HG03135 (cell line): Measurements from ENCODE around the gene DGLUCY.
A peak's percentile ranks its signal among the peaks of the same experiment; 100 is the strongest.
"Not testable (repeated sequence)": the region's sequence is repeated elsewhere in the genome, so short reads cannot be mapped to it uniquely, and the experiment has no call there.

Experiments
- ATAC-seq: cut with Tn5 transposase; IDR thresholded peaks from one replicate; pipeline ENCODE4 v1.9.1; 2021; ENCODE audit warnings: mild to moderate bottlenecking, moderate library complexity; ENCODE audit not compliant: unreplicated experiment

Gene DGLUCY

GRCh38 chr14:91204657-91205056 lies 90.8 kb downstream of the DGLUCY start:
- no peak for ATAC-seq

- no peak for ATAC-seq
Measured at GRCh38 chr14:91205459-91205858, 91.6 kb downstream of the DGLUCY start.

- ATAC-seq: no peak
Measured at GRCh38 chr14:91207008-91207407, 93.1 kb downstream of the DGLUCY start.

- no peak for ATAC-seq
Measured at GRCh38 chr14:91211017-91211416, 97.1 kb downstream of the DGLUCY start.

- no peak for ATAC-seq
Measured at GRCh38 chr14:91214306-91214705, 100.4 kb downstream of the DGLUCY start.

GRCh38 chr14:91215381-91215780 lies 101.5 kb downstream of the DGLUCY start:
- ATAC-seq: no peak

GRCh38 chr14:91216731-91217226 lies 102.9 kb downstream of the DGLUCY start:
- no peak for ATAC-seq

- ATAC-seq: no peak
Measured at GRCh38 chr14:91218014-91218413, 104.1 kb downstream of the DGLUCY start.

- ATAC-seq: no peak
Measured at GRCh38 chr14:91219517-91220389, 105.9 kb downstream of the DGLUCY start.

- no peak for ATAC-seq
Measured at GRCh38 chr14:91220581-91221000, 106.7 kb downstream of the DGLUCY start.

- ATAC-seq: no peak
Measured at GRCh38 chr14:91221270-91221669, 107.4 kb downstream of the DGLUCY start.

- no peak for ATAC-seq
Measured at GRCh38 chr14:91223028-91223783, 109.3 kb downstream of the DGLUCY start.

- ATAC-seq: no peak
Measured at GRCh38 chr14:91225025-91225424, 111.2 kb downstream of the DGLUCY start.

GRCh38 chr14:91226360-91226759 lies 112.5 kb downstream of the DGLUCY start:
- not testable (repeated sequence) for ATAC-seq

- no peak for ATAC-seq
Measured at GRCh38 chr14:91227183-91227628, 113.3 kb downstream of the DGLUCY start.

GRCh38 chr14:91228112-91229004 lies 114.5 kb downstream of the DGLUCY start:
- ATAC-seq: peak; percentile 67

- no peak for ATAC-seq
Measured at GRCh38 chr14:91229005-91229382, 115.1 kb downstream of the DGLUCY start.

- ATAC-seq: peak; percentile 68
Measured at GRCh38 chr14:91229743-91230200, 115.9 kb downstream of the DGLUCY start.

GRCh38 chr14:91230397-91231035 lies 116.6 kb downstream of the DGLUCY start:
- ATAC-seq: no peak

GRCh38 chr14:91231446-91231845 lies 117.6 kb downstream of the DGLUCY start:
- no peak for ATAC-seq
